ENCODE measurements around the gene PABPN1L.

GRCh38 chr16:88838566-88838965 is 27.9 kb downstream of the PABPN1L start:
- no peak for TF ChIP-seq CTCF (IDR thresholded peaks at IDR 0.05)
- TF ChIP-seq ZFX (IDR thresholded peaks at IDR 0.05; ENCODE audit: borderline replicate concordance): no peak
